ENCODE data around the gene SLC25A22. TPM values are rescaled to one million over a fixed set of nuclear protein-coding genes. Genes with fewer than 3 reads are reported as not detected.

The SLC25A22 gene
- total and polyA plus RNA-seq, 2 donors (not counting 1 experiment from before 2014, with no cell fraction given): 25.7 to 45.7 TPM

- H3K9me3 Mint-ChIP-seq (ENCODE audit: insufficient read depth): no peaks in the 10 kb centered on the region
- Histone ChIP-seq H3K79me2 (ENCODE audit: control insufficient read depth, insufficient read depth, low read length) (peaks cover 20% of the 10 kb centered on the region), H3K27ac (ENCODE audit: low read length in 2 of 2) (no peak overlapping the region), H3K9me3 (ENCODE audit: control extremely low read depth in 1 of 3, control insufficient read depth in 2 of 3, insufficient read depth in 1 of 3, low read length in 2 of 3) (no peaks in the 10 kb centered on the region), H3K27me3 (replicated peaks in 1 of 4; ENCODE audit: control extremely low read depth in 1 of 4, control insufficient read depth in 3 of 4, insufficient read depth in 4 of 4, low read length in 3 of 4) (peaks cover 0 to 18% (median 4%) of the 10 kb centered on the region in 4 experiments), H3K36me3 (replicated peaks in 1 of 2; ENCODE audit: control extremely low read depth in 1 of 2, control insufficient read depth in 1 of 2, extremely low read depth in 1 of 2, insufficient read depth in 2 of 2, low read length in 1 of 2) (peaks cover 0 to 19% of the 10 kb centered on the region in 2 experiments), H4K20me1 (ENCODE audit: control insufficient read depth, insufficient read depth, low read length, poor library complexity, severe bottlenecking) (peaks cover 54% of the 10 kb centered on the region), H3K4me2 (replicated peaks; ENCODE audit: low read depth, low read length, poor library complexity, severe bottlenecking) (no peak overlapping the region), H3K4me1 (ENCODE audit: control insufficient read depth in 2 of 2, insufficient read depth in 2 of 2, low read length in 2 of 2) (peaks cover 19 to 34% of the 10 kb centered on the region in 2 donors), H3K9ac (ENCODE audit: low read length) (no peak overlapping the region), H3K4me3 (ENCODE audit: control extremely low read depth in 1 of 5, extremely low read depth in 1 of 5, insufficient read depth in 1 of 5, low read depth in 2 of 5, low read length in 4 of 5) (no peak overlapping the region), H2AFZ (ENCODE audit: insufficient read depth, low read depth, low read length, poor library complexity, severe bottlenecking) (no peak overlapping the region)
- H3K27me3 Mint-ChIP-seq: no peaks in the 10 kb centered on the region
- intact Hi-C loops (cut with micrococcal nuclease): no loop called here
- H3K27ac Mint-ChIP-seq: no peak overlapping the region
- no peak for DNase-seq
- TF ChIP-seq EZH2 (IDR thresholded peaks at IDR 0.05; ENCODE audit: borderline replicate concordance, insufficient read depth, low read depth, low read length, poor library complexity, severe bottlenecking): no peak
- TF ChIP-seq, protein P1, sequence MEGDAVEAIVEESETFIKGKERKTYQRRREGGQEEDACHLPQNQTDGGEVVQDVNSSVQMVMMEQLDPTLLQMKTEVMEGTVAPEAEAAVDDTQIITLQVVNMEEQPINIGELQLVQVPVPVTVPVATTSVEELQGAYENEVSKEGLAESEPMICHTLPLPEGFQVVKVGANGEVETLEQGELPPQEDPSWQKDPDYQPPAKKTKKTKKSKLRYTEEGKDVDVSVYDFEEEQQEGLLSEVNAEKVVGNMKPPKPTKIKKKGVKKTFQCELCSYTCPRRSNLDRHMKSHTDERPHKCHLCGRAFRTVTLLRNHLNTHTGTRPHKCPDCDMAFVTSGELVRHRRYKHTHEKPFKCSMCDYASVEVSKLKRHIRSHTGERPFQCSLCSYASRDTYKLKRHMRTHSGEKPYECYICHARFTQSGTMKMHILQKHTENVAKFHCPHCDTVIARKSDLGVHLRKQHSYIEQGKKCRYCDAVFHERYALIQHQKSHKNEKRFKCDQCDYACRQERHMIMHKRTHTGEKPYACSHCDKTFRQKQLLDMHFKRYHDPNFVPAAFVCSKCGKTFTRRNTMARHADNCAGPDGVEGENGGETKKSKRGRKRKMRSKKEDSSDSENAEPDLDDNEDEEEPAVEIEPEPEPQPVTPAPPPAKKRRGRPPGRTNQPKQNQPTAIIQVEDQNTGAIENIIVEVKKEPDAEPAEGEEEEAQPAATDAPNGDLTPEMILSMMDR (IDR thresholded peaks at IDR 0.05): no peak
- CTCF ChIA-PET: no interaction called here
- ATAC-seq (ENCODE audit: low read depth): no peak
- WGBS (ENCODE audit: insufficient coverage): 93% methylated on average over 20 of the region's 22 CpGs
- peaks cover 19% of the 10 kb centered on the region for H3K4me1 Mint-ChIP-seq
- POLR2A ChIA-PET: no interaction called here
- H3K4me3 Mint-ChIP-seq: no peak overlapping the region
These were observed 39.3 kb upstream of the SLC25A22 start for GRCh38 chr11:837189-837989.

DNA sequence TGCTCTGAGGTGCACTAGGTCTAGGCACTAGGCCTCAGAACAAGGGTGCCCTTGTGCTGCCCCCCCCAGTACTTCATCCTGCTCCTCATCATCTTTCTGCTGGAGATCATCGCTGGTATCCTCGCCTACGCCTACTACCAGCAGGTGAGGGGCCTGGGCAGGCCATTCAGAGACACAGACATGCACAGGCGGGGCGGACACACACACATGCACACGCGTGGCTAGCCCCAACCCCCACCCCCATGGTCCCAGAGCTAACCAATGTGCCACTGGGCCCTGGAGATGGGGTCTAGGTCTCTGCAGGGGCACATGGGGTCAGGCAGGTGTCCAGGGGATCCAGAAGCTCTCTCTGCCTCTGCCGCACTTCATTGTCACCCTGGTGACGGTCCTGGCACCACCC lies 38.6 kb upstream of the SLC25A22 start:
- Histone ChIP-seq H3K36me3 (replicated peaks in 1 of 2; ENCODE audit: control extremely low read depth in 1 of 2, control insufficient read depth in 1 of 2, extremely low read depth in 1 of 2, insufficient read depth in 2 of 2, low read length in 1 of 2) (peaks cover 0 to 19% of the 10 kb centered on the region in 2 experiments), H3K4me2 (replicated peaks; ENCODE audit: low read depth, low read length, poor library complexity, severe bottlenecking) (no peak overlapping the region), H3K9me3 (ENCODE audit: control extremely low read depth in 1 of 3, control insufficient read depth in 2 of 3, insufficient read depth in 1 of 3, low read length in 2 of 3) (no peaks in the 10 kb centered on the region), H3K27ac (ENCODE audit: low read length in 2 of 2) (no peak overlapping the region), H3K27me3 (replicated peaks in 1 of 4; ENCODE audit: control extremely low read depth in 1 of 4, control insufficient read depth in 3 of 4, insufficient read depth in 4 of 4, low read length in 3 of 4) (peaks cover 0 to 22% (median 4%) of the 10 kb centered on the region in 4 experiments), H3K79me2 (ENCODE audit: control insufficient read depth, insufficient read depth, low read length) (peaks cover 14% of the 10 kb centered on the region), H4K20me1 (ENCODE audit: control insufficient read depth, insufficient read depth, low read length, poor library complexity, severe bottlenecking) (peaks cover 53% of the 10 kb centered on the region), H3K4me3 (ENCODE audit: control extremely low read depth in 1 of 5, extremely low read depth in 1 of 5, insufficient read depth in 1 of 5, low read depth in 2 of 5, low read length in 4 of 5) (no peak overlapping the region), H2AFZ (ENCODE audit: insufficient read depth, low read depth, low read length, poor library complexity, severe bottlenecking) (no peak overlapping the region), H3K9ac (ENCODE audit: low read length) (no peak overlapping the region), H3K4me1 (ENCODE audit: control insufficient read depth in 2 of 2, insufficient read depth in 2 of 2, low read length in 2 of 2) (peaks cover 25 to 37% of the 10 kb centered on the region in 2 donors)
- Mint-ChIP-seq H3K4me1 (peaks cover 25% of the 10 kb centered on the region), H3K27ac (no peak overlapping the region), H3K27me3 (no peaks in the 10 kb centered on the region), H3K9me3 (ENCODE audit: insufficient read depth) (no peaks in the 10 kb centered on the region), H3K4me3 (no peak overlapping the region)
- ChIA-PET POLR2A (no interaction called here), CTCF (no interaction called here)
- TF ChIP-seq EZH2 (IDR thresholded peaks at IDR 0.05; ENCODE audit: borderline replicate concordance, insufficient read depth, low read depth, low read length, poor library complexity, severe bottlenecking): no peak
- TF ChIP-seq, protein P1 (IDR thresholded peaks at IDR 0.05): no peak
- ATAC-seq (ENCODE audit: low read depth): no peak
- intact Hi-C loops (cut with micrococcal nuclease): no loop called here
- 93% methylated on average over 8 of the region's 9 CpGs for WGBS (ENCODE audit: insufficient coverage)
- DNase-seq: no peak
